Activated CD4-positive, alpha-beta T cell treated with anti-CD3 and anti-CD28 coated beads, Interleukin-10, Interleukin-2, amounts not matched to agents 100 ng/mL and 50 ng/mL, durations not matched to agents 16 hours and 8 hours (primary cell): Measurements from ENCODE around the gene TBCE.

ENCODE experiments used
- DNase-seq: peaks from one replicate; pipeline ENCODE4 v3.0.0-alpha.2; 2020

TBCE gene

GRCh38 chr1:235411489-235412486, 44.6 kb downstream of the TBCE start:
- DNase-seq = no peak

GRCh38 chr1:235415008-235415904, 48.0 kb downstream of the TBCE start:
- peak; percentile 71 for DNase-seq

DNA sequence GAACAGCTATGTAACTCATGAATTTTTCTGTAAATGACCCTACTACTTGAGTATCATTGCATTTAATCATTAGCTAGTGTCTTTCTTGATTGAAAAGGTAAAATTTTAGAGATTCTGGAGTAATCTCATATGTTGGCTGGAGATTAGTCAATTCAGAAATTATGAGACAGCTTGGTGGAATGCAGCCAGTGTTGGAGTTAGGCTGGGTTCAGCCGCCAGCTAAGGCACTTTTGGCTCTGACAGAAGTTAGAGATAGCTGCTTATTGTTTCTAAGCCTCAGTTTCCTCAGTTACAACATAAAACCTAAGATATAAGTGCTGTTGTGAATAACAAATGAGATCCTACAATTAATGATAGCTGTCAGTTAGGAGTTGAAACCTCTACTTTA, 49.4 kb downstream of the TBCE start:
- DNase-seq = no peak

GRCh38 chr1:235417086-235417697, 50.0 kb downstream of the TBCE start:
- DNase-seq = peak; percentile 69

DNA sequence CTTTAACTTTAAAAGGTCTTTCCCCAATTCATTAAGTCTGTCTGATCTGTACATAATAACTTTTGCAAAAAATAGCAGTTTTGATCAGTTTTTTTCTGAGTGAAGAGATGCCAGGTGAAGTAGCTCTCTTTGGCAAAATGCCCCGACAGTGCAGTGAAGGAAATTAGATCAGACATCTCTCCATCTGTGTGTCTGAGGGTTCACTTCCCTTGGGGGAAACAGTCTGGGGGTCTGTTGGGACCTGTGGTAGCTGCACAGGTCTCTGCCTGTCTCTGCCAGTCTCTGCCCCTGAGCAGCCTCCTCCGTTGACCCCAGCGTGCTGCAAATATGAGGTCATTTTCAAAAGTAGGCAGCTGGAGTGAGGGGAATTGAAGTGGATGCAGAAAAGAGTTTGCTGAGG, 54.5 kb downstream of the TBCE start:
- no peak for DNase-seq

DNA sequence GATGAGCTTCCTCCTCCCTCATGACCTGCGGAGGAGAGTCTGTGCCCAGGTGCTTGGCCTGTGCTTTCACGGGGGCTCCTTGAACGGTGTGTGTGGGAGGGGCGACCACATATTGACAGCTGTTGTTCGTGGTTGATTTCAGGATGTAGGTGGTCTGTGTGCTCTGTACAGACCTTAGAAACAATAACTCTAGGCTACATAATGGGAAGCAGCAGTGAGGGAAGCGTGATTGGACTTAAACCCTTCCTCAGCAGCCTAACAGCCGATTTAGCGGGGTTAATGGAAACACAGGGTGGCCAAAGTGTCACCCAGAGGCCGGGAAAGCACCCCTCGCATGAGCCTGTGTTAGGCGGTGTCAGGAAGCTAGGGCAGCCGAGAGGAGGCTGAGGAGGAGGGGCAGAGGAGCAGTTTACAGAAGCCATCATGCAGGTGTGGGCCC, 56.0 kb downstream of the TBCE start:
- peak; percentile 5 for DNase-seq

DNA sequence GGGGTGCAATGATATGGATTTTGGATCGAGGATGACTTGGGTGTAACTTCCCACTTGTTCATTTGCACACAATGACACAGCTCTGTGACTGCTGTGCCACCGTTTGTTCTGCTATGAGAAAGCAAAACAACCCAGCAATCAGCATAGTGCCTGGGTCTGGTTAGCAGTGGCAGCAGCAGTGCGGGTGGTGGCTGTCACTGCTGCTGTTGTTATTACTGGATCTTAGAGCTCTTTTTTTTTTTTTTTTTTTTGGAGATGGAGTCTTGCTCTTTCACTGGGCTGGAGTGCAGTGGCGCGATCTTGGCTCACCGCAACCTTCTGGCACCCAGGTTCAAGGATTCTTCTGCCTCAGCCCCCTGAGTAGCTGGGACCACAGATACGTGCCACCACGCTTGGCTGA, 56.9 kb downstream of the TBCE start:
- peak; percentile 7 for DNase-seq

GRCh38 chr1:235425357-235425756, 58.1 kb downstream of the TBCE start:
- DNase-seq = no peak

DNA sequence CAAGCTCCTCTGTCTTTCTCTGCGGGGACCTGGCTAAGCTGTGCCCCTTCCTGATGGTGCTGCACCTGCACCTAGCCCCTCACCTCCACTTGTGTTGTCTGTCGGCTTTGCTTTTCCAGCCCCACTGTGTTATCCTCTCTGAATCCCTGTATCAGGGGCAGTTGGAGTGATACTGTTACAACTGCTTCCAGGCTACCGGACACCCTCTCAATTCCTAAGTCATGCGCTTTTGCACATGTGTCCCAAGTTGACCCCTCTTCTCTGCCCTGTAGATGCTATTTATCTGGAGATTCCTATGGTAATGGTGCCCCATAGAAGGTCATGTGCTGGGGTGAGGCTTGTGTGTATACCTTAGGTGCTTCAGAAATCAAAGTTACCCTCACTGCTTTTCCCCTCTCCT, 58.9 kb downstream of the TBCE start:
- no peak for DNase-seq

- no peak for DNase-seq
Measured at GRCh38 chr1:235426680-235427079, 59.5 kb downstream of the TBCE start.

GRCh38 chr1:235427447-235427846, 60.2 kb downstream of the TBCE start:
- no peak for DNase-seq

DNA sequence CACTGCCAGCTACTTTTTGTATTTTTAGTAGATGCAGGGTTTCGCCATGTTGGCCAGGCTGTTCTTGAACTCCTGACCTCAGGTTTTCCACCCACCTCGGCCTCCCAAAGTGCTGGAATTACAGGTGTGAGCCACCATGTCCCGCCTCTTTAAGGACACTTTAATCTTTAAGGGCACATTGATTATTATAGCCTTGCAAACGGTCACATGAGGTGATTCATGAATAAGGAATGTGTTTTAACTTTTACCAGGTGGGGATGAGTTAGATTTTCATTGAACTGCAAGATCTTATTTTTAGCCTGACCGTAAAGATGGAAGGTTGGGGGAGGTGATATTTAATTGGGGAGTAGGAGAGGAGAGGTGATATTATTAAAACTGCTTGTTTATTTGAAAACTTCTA, 61.9 kb downstream of the TBCE start:
- DNase-seq = no peak

GRCh38 chr1:235430991-235431390, 63.8 kb downstream of the TBCE start:
- no peak for DNase-seq

- DNase-seq = no peak
Measured at GRCh38 chr1:235434001-235434400, 66.8 kb downstream of the TBCE start.

DNA sequence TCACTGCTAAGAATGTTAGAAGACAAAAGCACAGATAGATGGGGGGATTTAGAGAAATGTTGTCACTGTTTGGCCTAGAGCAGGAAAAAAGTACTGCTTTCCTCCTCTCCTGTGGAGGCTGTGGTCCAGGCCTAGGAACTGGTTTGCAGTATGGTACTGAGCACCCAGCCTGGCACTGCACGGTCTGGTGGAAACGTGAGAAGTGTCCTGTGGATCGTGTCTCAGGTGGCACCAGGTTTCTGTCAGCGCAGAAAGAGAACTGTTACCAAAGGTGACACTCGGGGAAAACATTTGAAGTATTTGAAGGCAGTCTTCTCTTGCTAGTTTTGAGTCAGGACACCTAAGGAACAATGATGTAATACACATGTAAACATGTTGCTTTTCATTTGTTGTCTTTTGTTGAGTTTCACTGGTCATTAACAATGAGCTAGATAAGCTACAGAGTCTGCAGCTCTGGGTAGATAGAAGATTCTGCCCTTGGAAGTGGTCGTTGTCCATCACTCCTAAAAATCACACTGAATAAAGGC, 74.0 kb downstream of the TBCE start:
- no peak for DNase-seq

DNA sequence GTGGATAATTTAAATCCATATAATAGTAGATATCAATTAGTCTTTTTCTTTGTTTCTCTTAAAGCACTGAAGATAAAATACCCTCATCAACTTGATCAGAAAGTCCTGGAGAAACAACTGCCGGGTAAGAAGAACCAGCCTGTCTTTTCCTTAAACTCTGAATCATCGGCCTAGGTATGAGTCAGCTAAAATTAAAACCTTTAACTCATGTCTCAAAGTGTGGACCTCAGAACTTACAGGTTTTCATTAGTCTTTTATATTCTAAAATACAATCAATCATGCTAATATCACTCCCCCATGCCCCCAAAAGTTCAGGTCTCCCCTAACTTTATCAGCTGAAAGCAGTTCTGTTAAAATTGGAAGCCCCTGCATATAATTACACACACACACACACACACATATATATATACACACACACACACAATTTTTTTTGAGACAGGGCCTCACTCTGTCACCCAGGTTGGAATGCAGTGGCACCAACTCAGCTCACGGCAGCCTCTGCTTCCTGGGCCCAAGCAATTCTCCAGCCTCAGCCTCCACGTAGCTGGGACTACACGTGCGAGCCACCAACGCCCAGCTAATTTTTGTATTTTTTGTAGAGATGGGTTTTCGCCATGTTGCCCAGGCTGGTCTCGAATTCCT, 75.7 kb downstream of the TBCE start:
- peak; percentile 34 for DNase-seq

GRCh38 chr1:235448616-235449015, 81.4 kb downstream of the TBCE start:
- DNase-seq = no peak

- no peak for DNase-seq
Measured at GRCh38 chr1:235450433-235450832, 83.2 kb downstream of the TBCE start.

DNA sequence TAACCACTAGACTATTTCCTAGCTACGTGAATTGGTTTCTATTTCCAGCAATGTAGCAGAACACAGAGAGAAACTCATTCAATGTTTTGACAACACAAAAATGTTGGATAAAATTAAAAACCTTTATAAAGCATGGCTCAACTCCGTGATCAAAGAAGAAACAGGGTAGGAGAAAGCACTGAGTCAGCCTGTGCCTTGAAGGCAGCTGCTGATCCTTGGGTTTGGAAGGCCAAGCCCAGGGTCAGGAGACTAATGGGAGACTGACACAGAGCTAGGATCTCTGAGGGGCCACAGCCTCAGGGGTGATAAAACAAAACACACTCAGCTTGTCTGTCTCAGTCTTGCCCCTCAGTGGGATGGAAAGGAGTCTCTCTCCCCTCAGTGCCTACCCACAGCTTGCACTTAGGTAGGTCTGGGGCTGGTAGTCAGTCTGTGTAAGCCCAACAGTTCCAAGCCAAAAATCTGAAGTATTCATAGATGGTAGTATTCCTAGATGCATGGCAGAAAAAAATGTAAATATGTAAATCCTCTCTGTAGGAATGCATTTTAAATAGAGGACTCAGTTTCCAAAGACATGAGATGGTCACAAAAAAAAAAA, 83.8 kb downstream of the TBCE start:
- no peak for DNase-seq

DNA sequence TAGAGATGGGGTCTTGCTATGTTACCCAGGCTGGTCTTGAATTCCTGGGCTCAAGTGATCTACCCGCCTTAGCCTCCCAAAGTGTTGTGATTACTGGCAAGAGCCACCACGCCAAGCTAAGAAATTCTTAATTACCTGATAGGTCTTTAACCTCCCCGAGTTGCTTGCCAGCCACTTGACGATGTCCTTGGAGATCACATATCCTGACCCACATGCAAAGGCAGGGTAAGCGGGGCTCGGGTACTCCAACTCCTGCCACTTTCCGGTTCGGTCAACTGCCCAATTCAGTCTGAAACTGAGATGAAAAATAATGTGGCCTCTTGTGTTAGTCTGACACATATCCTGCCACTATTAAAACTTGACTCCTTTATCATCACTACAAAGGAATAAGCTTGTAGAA, 86.8 kb downstream of the TBCE start:
- DNase-seq = no peak

GRCh38 chr1:235455097-235455496, 87.9 kb downstream of the TBCE start:
- no peak for DNase-seq

DNA sequence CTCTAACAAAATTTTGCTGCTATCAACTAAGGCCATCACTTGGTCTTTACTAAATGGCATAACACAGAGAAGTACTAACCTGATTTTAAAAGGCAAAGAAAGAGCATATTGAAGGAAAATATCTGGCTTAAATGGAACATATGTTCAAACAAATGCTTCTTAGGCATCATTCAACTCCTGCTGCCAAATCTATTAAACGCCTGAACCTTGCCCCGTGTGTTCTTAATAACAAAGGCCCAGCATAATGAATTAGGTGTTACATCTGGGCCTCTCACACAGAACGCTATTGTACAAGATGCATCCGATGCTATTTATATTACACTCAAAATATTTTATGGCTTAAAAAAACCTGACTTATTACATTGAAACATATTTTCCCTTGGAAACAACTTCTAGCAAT, 88.6 kb downstream of the TBCE start:
- DNase-seq = no peak
